Brain microvascular endothelial cell (primary cell): ENCODE results near the gene BEST2.
A peak's percentile ranks its signal among the peaks of the same experiment; 100 is the strongest.

Experiments used
- DNase-seq: peaks from one replicate; pipeline ENCODE4 v3.0.0-alpha.2; 2020
- H3K27ac ChIP-seq: fragments of 250-450 bp; sonication (Bioruptor Pico); 2 replicates; pipeline ENCODE4 v1.5.1; 2020; ENCODE audit warnings: mild to moderate bottlenecking, moderate library complexity
- H3K27me3 ChIP-seq: fragments of 250-450 bp; sonication (Bioruptor Pico); replicated peaks from 2 replicates; pipeline ENCODE4 v1.5.1; 2020; ENCODE audit warnings: mild to moderate bottlenecking
- H3K36me3 ChIP-seq: fragments of 250-450 bp; sonication (Bioruptor Pico); replicated peaks from 2 replicates; pipeline ENCODE4 v1.5.1; 2020; ENCODE audit warnings: mild to moderate bottlenecking
- H3K4me3 ChIP-seq: 2 replicates; pipeline ENCODE4 v1.5.1; 2011; ENCODE audit warnings: low read depth, mild to moderate bottlenecking, control low read depth, low read length, moderate library complexity
- CTCF ChIP-seq: IDR thresholded peaks from 2 replicates; pipeline ENCODE4 v1.5.1; 2011; ENCODE audit warnings: low read depth, mild to moderate bottlenecking, moderate library complexity, low read length, control low read depth, inconsistent platforms; ENCODE audit errors: missing control alignments
- in situ Hi-C: cut with HindIII; loops from 2 replicates; pipeline ENCODE4 v1.10.0; 2017; ENCODE audit warnings: low sequenced_read_pairs, low pct_ligation_motif_present

Gene BEST2

GRCh38 chr19:12774588-12775555 is 23.3 kb downstream of the BEST2 start, which contains the start of gene HOOK2:
Gene HOOK2 (minus strand): TSS chr19:12775552. CDS start chr19:12775449, 103 bp downstream.
- H3K27me3 ChIP-seq: no peaks in the 10 kb centered on the region
- in situ Hi-C loops: no loop called here
- H3K36me3 ChIP-seq: no peaks in the 10 kb centered on the region
- no peak for TF ChIP-seq CTCF
- H3K27ac ChIP-seq: no peak within 1 kb of the TSS
- peak within 1 kb of the TSS; percentile 75 for H3K4me3 ChIP-seq
- DNase-seq: no peak

GRCh38 chr19:12777217-12778016 is 25.8 kb downstream of the BEST2 start:
- TF ChIP-seq CTCF: peak; percentile 94
- Histone ChIP-seq H3K27me3 (no peaks in the 10 kb centered on the region), H3K4me3 (peak overlapping the region; percentile 66), H3K27ac (peak overlapping the region; percentile 93), H3K36me3 (no peaks in the 10 kb centered on the region)
- DNase-seq: peak; percentile 72
- in situ Hi-C loops: no loop called here

GRCh38 chr19:12778017-12778904 is 26.7 kb downstream of the BEST2 start:
- peak; percentile 75 for DNase-seq
- H3K27me3 ChIP-seq: no peaks in the 10 kb centered on the region
- in situ Hi-C loops: no loop called here
- no peak for TF ChIP-seq CTCF
- H3K27ac ChIP-seq: peak overlapping the region; percentile 93
- H3K36me3 ChIP-seq: no peaks in the 10 kb centered on the region
- peak overlapping the region; percentile 66 for H3K4me3 ChIP-seq

- H3K27me3 ChIP-seq: no peaks in the 10 kb centered on the region
- H3K27ac ChIP-seq: peak overlapping the region; percentile 93
- H3K36me3 ChIP-seq: no peaks in the 10 kb centered on the region
- TF ChIP-seq CTCF: no peak
- in situ Hi-C loops: no loop called here
- DNase-seq: no peak
- peak overlapping the region; percentile 66 for H3K4me3 ChIP-seq
Observed at GRCh38 chr19:12778905-12779161, 27.2 kb downstream of the BEST2 start.

- Histone ChIP-seq H3K4me3 (peak overlapping the region; percentile 66), H3K36me3 (no peaks in the 10 kb centered on the region), H3K27me3 (no peaks in the 10 kb centered on the region), H3K27ac (peak overlapping the region; percentile 93)
- peak; percentile 37 for TF ChIP-seq CTCF
- in situ Hi-C loops: no loop called here
- peak; percentile 79 for DNase-seq
Observed at GRCh38 chr19:12779162-12779993, 27.8 kb downstream of the BEST2 start.
